ENCODE results near the gene ASB18. TPM values are rescaled to one million over a fixed set of nuclear protein-coding genes. Genes with fewer than 3 reads are reported as not detected.

ASB18 gene
- total and polyA plus RNA-seq, 10 of the 15 experiments (the other 5 are each of a cell fraction or from before 2014, with no cell fraction given): not detected

- TF ChIP-seq ZNF384 (IDR thresholded peaks at IDR 0.05; ENCODE audit: borderline replicate concordance, low read depth, low read length) (no peak), HDAC6 (IDR thresholded peaks at IDR 0.05; ENCODE audit: unreplicated experiment) (no peak), FOXK2 (IDR thresholded peaks at IDR 0.05) (no peak), KDM1A (IDR thresholded peaks at IDR 0.05; ENCODE audit: borderline replicate concordance) (no peak)
Measured at GRCh38 chr2:236179236-236180075, 84.8 kb downstream of the ASB18 start (continued).

- ChIA-PET POLR2A (no interaction called here), RAD21 (ENCODE audit: unreplicated experiment) (no interaction called here), CTCF (interaction anchor here (6.0 kb wide), 1 partner anchor 398 kb away, joined by 84 read pairs; no protein-coding TSS in a partner anchor), SMC1A (ENCODE audit: uncharacterized antibody, unreplicated experiment) (interaction anchor here (1.9 kb wide), 1 partner anchor 413 kb away, joined by 6 read pairs; no protein-coding TSS in a partner anchor)
- no peaks in the 10 kb centered on the region for H3K36me3 ChIP-seq (ENCODE audit: control insufficient read depth in 2 of 2, insufficient read depth in 2 of 2, low read length in 1 of 2)
- no peaks in the 10 kb centered on the region for H3K9me3 ChIP-seq (replicated peaks; ENCODE audit: control insufficient read depth, insufficient read depth, low read length)
- no peak overlapping the region for H3K4me3 ChIP-seq
- no peak overlapping the region for H3K27ac ChIP-seq (ENCODE audit: control insufficient read depth, insufficient read depth)
- intact Hi-C loops (cut with micrococcal nuclease; ENCODE audit: unreplicated experiment) (no loop called here), in situ Hi-C loops (cut with MboI) (no loop called here)
- no peaks in the 10 kb centered on the region for H3K79me2 ChIP-seq (ENCODE audit: control insufficient read depth, insufficient read depth, low read length)
- DNase-seq (ENCODE audit: low read depth, low spot score): no peak
- H4K20me1 ChIP-seq (ENCODE audit: control insufficient read depth, insufficient read depth): no peaks in the 10 kb centered on the region
- FAIRE-seq: no peak
- no peak overlapping the region for H3K9ac ChIP-seq (ENCODE audit: control insufficient read depth, insufficient read depth, low read length)
- 29% methylated on average over 15 of the region's 15 CpGs for WGBS (ENCODE audit: insufficient coverage, insufficient replicate concordance, low lambda C conversion rate, missing lambda C conversion rate)
- TF ChIP-seq CEBPZ (IDR thresholded peaks at IDR 0.05; ENCODE audit: low read depth, low read length): no peak
- TF ChIP-seq PAX8 (IDR thresholded peaks at IDR 0.05): no peak
- no peak for TF ChIP-seq ZBED1 (IDR thresholded peaks at IDR 0.05; ENCODE audit: borderline replicate concordance)
- TF ChIP-seq POLR2A (IDR thresholded peaks at IDR 0.05; ENCODE audit: low read depth, low read length): no peak
- TF ChIP-seq POU2F2 (IDR thresholded peaks at IDR 0.05; ENCODE audit: borderline replicate concordance, low read depth, low read length): no peak
- BruUV-seq (replicated peaks): no TSS peak
- no peak overlapping the region for H3K4me2 ChIP-seq (ENCODE audit: control insufficient read depth, insufficient read depth)
- H3K4me1 ChIP-seq (ENCODE audit: control insufficient read depth, insufficient read depth, low read length): no peaks in the 10 kb centered on the region
- H3K27me3 ChIP-seq (replicated peaks in 1 of 2; ENCODE audit: control insufficient read depth in 2 of 2, insufficient read depth in 2 of 2, low read length in 1 of 2): peaks cover 0 to 4% of the 10 kb centered on the region in 2 experiments; a peak in 3 of 4 replicates
- no peak for ATAC-seq
- H2AFZ ChIP-seq (ENCODE audit: control insufficient read depth, low read depth, low read length): no peak overlapping the region
Measured at GRCh38 chr2:236178890-236179235, 85.3 kb downstream of the ASB18 start.

Measured in GM12878 (cell line).